BJ (cell line): ENCODE measurements around the gene BCAN. TPM values are rescaled to one million over a fixed set of nuclear protein-coding genes. Genes with fewer than 3 reads are reported as not detected.

Experiments used
- CTCF ChIA-PET: fragments of 350-600 bp; formaldehyde crosslinking; extraction: SDS; loops from one replicate; lab custom pipeline; 2021; ENCODE audit warnings: antibody characterized with exemption, inconsistent platforms; lab: Yijun Ruan, JAX
- POLR2A ChIA-PET: fragments of 300-600 bp; sonication (Branson Sonifier 250); formaldehyde crosslinking; extraction: SDS; loops from one replicate; lab custom pipeline; 2021; ENCODE audit warnings: antibody characterized with exemption; lab: Charles Lee
- DNase-seq: peaks from one replicate; pipeline ENCODE4 v3.0.0-alpha.2; 2011; ENCODE audit warnings: low read depth
- H3K27me3 ChIP-seq: 2 replicates; pipeline ENCODE4 v1.6.0; 2011; ENCODE audit warnings: low read length; ENCODE audit not compliant: control insufficient read depth, insufficient read depth
- H3K36me3 ChIP-seq: 2 replicates; pipeline ENCODE4 v1.5.1; 2011; ENCODE audit warnings: low read length; ENCODE audit not compliant: control insufficient read depth, insufficient read depth
- H3K4me3 ChIP-seq: 2 replicates; pipeline ENCODE4 v1.5.1; 2011; ENCODE audit warnings: low read depth, mild to moderate bottlenecking, control low read depth, low read length
- CTCF ChIP-seq: IDR thresholded peaks from 2 replicates; pipeline ENCODE4 v1.5.1; 2011; ENCODE audit warnings: low read depth, mild to moderate bottlenecking, control low read depth, inconsistent platforms, low read length, moderate library complexity; ENCODE audit not compliant: insufficient read depth
- polyA plus RNA-seq: library from polyadenylated mRNA; depleted of rRNA; stranded (reverse); fragments of >200 nt; gene quantifications from 2 replicates; pipeline ENCODE4 v1.2.3, GENCODE V29; 2011

The BCAN gene
- polyA plus RNA-seq, 1 experiment = 0.02 TPM

- no peak for TF ChIP-seq CTCF
- Histone ChIP-seq H3K4me3 (no peak overlapping the region), H3K36me3 (no peaks in the 10 kb centered on the region), H3K27me3 (no peaks in the 10 kb centered on the region)
- ChIA-PET CTCF (interaction anchor here (3.3 to 18.8 kb wide), 2 partner anchors 18 to 63 kb away, joined by 30 to 548 read pairs; partner anchors contain the start of genes METTL25B and NES), POLR2A (no interaction called here)
- DNase-seq = no peak
Measured at GRCh38 chr1:156663178-156663577, 21.3 kb downstream of the BCAN start.

GRCh38 chr1:156664046-156664766, 22.3 kb downstream of the BCAN start:
- CTCF ChIA-PET = interaction anchor here (1.2 to 18.8 kb wide), 4 partner anchors 17 to 63 kb away, joined by 3 to 548 read pairs (median 4); partner anchors contain the start of gene NES

GRCh38 chr1:156664767-156665411, 23.0 kb downstream of the BCAN start:
- H3K4me3 ChIP-seq = no peak overlapping the region
- 0 out of 2 replicates have a peak, but pooled peaks cover 1% of the 10 kb centered on the region for H3K36me3 ChIP-seq
- no peak for DNase-seq
- ChIA-PET POLR2A (interaction anchor here (0.9 kb wide), 1 partner anchor 12 kb away, joined by 6 read pairs; the partner anchor contains the start of gene NES), CTCF (interaction anchor here (1.2 to 18.8 kb wide), 5 partner anchors 8 to 62 kb away, joined by 3 to 548 read pairs (median 4); partner anchors contain the start of gene NES)
- TF ChIP-seq CTCF = no peak
- no peaks in the 10 kb centered on the region for H3K27me3 ChIP-seq

More at GRCh38 chr1:156664046-156664766, 22.3 kb downstream of the BCAN start:
- no peak for TF ChIP-seq CTCF
- POLR2A ChIA-PET = interaction anchor here (0.9 kb wide), 1 partner anchor 13 kb away, joined by 6 read pairs; the partner anchor contains the start of gene NES
- Histone ChIP-seq H3K36me3 (0 out of 2 replicates have a peak, but pooled peaks cover 1% of the 10 kb centered on the region), H3K27me3 (no peaks in the 10 kb centered on the region), H3K4me3 (no peak overlapping the region)
- no peak for DNase-seq

DNA sequence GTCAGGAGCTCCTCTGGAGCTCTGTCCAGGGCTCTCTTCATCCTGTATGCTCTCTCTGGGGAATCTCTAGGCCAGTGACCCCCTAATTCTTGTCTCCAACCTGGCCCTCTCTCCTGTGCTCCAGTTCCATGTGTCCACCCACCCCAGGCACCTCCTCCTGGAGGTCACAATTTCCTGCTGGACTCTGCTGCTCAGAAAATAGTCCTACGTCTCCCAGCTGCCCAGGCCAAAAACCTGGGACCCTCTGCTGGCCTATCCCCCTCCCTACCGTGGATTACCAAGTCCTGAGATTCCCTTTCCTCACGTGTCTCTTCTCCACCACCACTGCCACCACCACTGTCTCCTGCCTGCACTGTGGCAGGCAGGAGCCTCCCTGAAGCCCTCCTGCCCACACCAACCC, 23.6 kb downstream of the BCAN start:
- no peak for DNase-seq
- POLR2A ChIA-PET = no interaction called here
- Histone ChIP-seq H3K4me3 (no peak overlapping the region), H3K27me3 (no peaks in the 10 kb centered on the region), H3K36me3 (0 out of 2 replicates have a peak, but pooled peaks cover 1% of the 10 kb centered on the region)
- TF ChIP-seq CTCF = no peak
- CTCF ChIA-PET = interaction anchor here (1.1 to 18.8 kb wide), 4 partner anchors 9 to 57 kb away, joined by 3 to 548 read pairs (median 6); partner anchors contain the start of gene NES
